ENCODE results near the gene CAPG. TPM values are rescaled to one million over a fixed set of nuclear protein-coding genes. Genes with fewer than 3 reads are reported as not detected.

The CAPG gene
- total RNA-seq, 1 donor from 2014 or later, result 208 TPM

DNA sequence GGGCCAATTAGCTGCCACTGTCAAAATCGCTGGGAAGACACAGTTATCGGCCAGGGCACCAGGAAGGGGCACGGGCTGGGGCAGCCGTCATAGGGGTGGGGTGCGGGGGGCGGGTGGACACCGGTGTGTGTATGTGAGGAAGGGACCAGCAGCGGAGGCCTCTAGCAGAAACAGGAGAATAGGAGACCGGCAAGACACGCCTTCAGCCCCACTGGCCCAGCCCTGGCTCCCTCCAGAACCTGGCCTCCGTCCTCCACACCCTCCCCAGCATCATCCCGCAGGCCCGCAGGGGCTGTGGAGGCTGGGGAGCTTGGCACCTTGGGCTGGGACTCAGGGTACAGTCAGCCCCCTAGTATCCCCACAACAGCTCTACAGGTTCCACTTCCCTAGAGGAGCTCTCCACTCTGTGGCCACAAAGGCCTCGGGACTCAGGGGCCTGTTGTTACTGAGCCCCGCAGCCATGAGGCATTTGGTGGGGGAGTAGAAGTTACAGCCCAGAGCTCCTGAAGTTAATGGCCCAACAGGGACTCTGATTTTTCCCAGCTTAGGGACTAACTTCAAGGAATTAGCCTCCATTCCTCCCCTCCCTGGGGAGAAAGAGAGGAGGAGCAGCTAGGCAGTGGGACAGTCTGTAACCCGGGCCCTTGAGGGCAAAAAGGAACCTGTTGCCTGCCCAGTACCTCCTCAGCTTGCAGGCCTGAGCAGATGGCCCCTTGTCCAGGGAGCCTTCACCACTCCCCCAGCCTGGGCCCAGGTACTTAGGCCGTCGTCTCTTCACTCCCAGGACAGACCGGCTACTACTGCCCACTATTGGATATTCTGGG, 28.2 kb upstream of the CAPG start:
- CTCF ChIA-PET, result interaction anchor here (1.0 to 4.1 kb wide), 2 partner anchors 18 to 113 kb away, joined by 6 to 25 read pairs; no protein-coding TSS in a partner anchor
- POLR2A ChIA-PET, result interaction anchor here (0.6 to 5.3 kb wide), 25 partner anchors 8 to 769 kb away, joined by 3 to 137 read pairs (median 4); partner anchors contain the start of genes ELMOD3, IMMT, MAT2A and RETSAT
- H3K9me3 Mint-ChIP-seq, result no peaks in the 10 kb centered on the region
- DNase-seq, result no peak
- intact Hi-C loops (cut with micrococcal nuclease), result no loop called here
- no peak for ATAC-seq (ENCODE audit: low read depth)
- H3K36me3 Mint-ChIP-seq (ENCODE audit: low read depth), result no peaks in the 10 kb centered on the region
- H3K27me3 Mint-ChIP-seq, result no peaks in the 10 kb centered on the region
- peaks cover 33% of the 10 kb centered on the region for H3K4me1 Mint-ChIP-seq
- H3K4me3 Mint-ChIP-seq, result peak overlapping the region; percentile 87
- H3K27ac Mint-ChIP-seq, result peak overlapping the region; percentile 95
- TF ChIP-seq, protein P1, sequence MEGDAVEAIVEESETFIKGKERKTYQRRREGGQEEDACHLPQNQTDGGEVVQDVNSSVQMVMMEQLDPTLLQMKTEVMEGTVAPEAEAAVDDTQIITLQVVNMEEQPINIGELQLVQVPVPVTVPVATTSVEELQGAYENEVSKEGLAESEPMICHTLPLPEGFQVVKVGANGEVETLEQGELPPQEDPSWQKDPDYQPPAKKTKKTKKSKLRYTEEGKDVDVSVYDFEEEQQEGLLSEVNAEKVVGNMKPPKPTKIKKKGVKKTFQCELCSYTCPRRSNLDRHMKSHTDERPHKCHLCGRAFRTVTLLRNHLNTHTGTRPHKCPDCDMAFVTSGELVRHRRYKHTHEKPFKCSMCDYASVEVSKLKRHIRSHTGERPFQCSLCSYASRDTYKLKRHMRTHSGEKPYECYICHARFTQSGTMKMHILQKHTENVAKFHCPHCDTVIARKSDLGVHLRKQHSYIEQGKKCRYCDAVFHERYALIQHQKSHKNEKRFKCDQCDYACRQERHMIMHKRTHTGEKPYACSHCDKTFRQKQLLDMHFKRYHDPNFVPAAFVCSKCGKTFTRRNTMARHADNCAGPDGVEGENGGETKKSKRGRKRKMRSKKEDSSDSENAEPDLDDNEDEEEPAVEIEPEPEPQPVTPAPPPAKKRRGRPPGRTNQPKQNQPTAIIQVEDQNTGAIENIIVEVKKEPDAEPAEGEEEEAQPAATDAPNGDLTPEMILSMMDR (IDR thresholded peaks at IDR 0.05), result no peak

DNA sequence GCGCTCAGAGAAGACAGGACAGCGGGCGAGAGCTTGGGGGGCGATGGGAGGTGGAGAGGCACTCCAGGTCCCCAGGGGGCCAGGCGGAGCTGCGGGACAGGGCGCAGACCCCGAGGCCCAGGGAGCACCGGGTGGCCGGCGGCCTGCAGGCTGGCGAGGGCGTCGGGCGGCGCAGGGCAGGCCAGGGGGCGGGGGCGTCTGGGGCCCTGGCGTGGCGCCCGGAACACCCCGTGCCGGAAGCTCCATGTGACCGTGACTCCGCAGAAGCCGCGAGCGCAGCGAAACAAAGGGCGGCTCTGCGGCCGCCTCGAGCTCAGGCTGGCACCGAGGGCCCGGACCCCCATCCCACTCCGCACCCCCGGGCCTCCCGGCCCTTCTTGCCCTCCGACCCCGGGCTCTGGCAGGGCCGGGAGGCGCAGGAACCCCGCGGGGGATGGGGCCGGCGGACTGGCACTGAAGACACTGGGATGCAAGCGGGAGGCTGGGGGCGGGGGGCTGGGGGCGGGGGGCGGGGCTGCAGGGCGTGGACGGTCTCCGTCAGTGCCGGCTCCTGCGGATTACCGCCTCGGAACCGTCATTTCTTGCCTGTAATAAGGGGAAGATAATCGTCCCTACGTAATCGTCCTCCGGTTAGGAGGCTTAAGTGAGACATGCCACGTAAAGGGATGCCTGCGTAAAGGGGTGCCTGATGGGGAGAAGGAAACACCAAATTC, 27.5 kb upstream of the CAPG start:
- ATAC-seq (ENCODE audit: low read depth) (peak; percentile 86), DNase-seq (peak; percentile 80)
- Mint-ChIP-seq H3K27ac (peak overlapping the region; percentile 95), H3K27me3 (no peaks in the 10 kb centered on the region), H3K9me3 (no peaks in the 10 kb centered on the region), H3K4me3 (peak overlapping the region; percentile 87), H3K36me3 (ENCODE audit: low read depth) (no peaks in the 10 kb centered on the region), H3K4me1 (peaks cover 33% of the 10 kb centered on the region)
- intact Hi-C loops (cut with micrococcal nuclease), result loop anchor here (1.0 kb wide), 3 partner anchors 19 to 101 kb away; partner anchors contain the start of genes ELMOD3, RETSAT and SH2D6
- ChIA-PET CTCF (interaction anchor here (0.8 to 4.1 kb wide), 4 partner anchors 17 to 199 kb away, joined by 3 to 25 read pairs (median 5); partner anchors contain the start of gene MAT2A), POLR2A (interaction anchor here (0.6 to 5.3 kb wide), 26 partner anchors 9 to 770 kb away, joined by 3 to 137 read pairs (median 4); partner anchors contain the start of genes ELMOD3, IMMT, MAT2A and RETSAT)
- TF ChIP-seq, protein P1 (IDR thresholded peaks at IDR 0.05), result no peak

DNA sequence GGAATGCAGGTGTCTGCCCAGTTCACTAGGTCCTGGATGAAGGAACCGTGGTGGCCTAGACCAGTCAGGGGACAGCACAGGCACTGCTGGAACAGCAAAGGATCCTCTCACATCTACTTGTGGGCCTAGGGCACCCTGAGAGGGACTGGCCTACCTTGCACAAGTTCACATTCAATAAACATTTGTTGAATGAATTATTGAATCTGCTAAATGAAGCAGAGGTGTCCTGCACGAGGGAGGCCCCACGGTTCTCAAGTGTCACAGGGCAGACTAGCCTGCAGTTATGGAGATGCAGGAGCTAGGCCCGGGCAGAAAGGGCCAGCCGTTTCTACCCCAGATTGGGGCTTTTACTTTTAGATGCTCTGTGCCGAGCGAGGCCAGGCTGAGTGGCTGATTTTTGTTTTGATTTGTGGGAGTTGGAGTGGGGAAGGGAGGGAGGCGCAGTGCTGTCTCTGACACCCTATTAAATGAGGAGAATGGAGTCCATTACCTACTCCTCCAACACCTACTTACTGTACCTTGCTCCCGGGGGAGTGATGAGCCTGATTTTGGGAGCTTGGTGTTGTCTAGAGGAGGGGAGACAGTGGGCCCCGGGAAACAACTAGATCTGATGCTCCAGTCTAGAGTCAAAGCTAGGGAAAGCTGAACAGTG, 26.8 kb upstream of the CAPG start:
- Mint-ChIP-seq H3K27ac (peak overlapping the region; percentile 87), H3K4me3 (peak overlapping the region; percentile 80), H3K4me1 (peaks cover 33% of the 10 kb centered on the region), H3K27me3 (no peaks in the 10 kb centered on the region), H3K9me3 (no peaks in the 10 kb centered on the region), H3K36me3 (ENCODE audit: low read depth) (no peaks in the 10 kb centered on the region)
- DNase-seq (no peak), ATAC-seq (ENCODE audit: low read depth) (no peak)
- TF ChIP-seq, protein P1 (IDR thresholded peaks at IDR 0.05), result no peak
- ChIA-PET POLR2A (interaction anchor here (0.6 to 5.3 kb wide), 21 partner anchors 8 to 759 kb away, joined by 3 to 137 read pairs (median 5); partner anchors contain the start of genes ELMOD3, IMMT, MAT2A and RETSAT), CTCF (interaction anchor here (0.8 to 4.1 kb wide), 3 partner anchors 102 to 200 kb away, joined by 3 to 25 read pairs (median 4); partner anchors contain the start of gene MAT2A)
- intact Hi-C loops (cut with micrococcal nuclease), result loop anchor here (1.0 kb wide), 3 partner anchors 19 to 101 kb away; partner anchors contain the start of genes ELMOD3, RETSAT and SH2D6

DNA sequence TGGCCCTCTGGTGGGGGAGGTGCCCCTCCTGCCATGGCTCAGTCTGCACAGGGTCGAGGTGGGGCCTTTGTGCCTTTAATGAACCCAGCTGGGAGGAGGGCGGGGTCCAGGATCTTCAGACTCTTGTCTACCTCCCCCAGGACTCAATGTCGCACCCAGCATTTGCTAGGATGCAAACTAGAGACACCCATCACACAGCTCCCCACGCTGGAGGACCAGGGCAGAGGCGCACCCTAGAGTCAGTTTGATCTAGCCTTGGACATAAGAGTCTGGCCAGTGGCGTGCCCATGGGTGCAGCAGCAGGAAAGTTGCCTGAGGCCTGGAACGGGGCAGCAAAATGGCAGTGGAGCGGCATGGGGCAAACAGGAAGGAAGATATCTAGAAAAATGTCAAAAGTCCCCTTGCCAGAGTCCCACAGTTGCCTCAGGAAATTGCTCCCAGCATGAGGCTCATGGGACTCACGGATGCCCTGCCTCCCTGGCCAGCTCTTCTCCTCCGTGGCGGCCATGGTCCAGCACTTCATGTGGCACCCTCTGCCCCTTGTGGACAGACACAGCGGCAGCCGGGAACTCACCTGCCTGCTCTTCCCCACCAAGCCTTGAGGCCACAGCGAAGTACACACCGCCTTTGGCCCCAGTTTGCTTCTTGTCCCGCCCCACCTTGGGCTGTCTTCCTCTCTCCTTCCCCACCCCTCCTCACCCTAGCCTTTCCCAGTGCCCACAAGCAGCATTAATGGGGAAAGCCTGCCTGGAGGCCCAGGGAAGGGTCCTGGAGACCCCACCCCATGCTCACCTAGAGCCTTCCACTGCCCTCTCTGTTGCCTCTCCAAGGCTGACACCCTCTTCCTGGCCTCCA, 26.0 kb upstream of the CAPG start:
- Mint-ChIP-seq H3K27me3 (no peaks in the 10 kb centered on the region), H3K36me3 (ENCODE audit: low read depth) (no peaks in the 10 kb centered on the region), H3K9me3 (no peaks in the 10 kb centered on the region), H3K4me1 (peaks cover 33% of the 10 kb centered on the region), H3K27ac (peak overlapping the region; percentile 87), H3K4me3 (peak overlapping the region; percentile 80)
- intact Hi-C loops (cut with micrococcal nuclease), result no loop called here
- CTCF ChIA-PET, result interaction anchor here (1.3 to 4.1 kb wide), 2 partner anchors 12 to 115 kb away, joined by 3 to 25 read pairs; no protein-coding TSS in a partner anchor
- DNase-seq (no peak), ATAC-seq (ENCODE audit: low read depth) (no peak)
- TF ChIP-seq, protein P1 (IDR thresholded peaks at IDR 0.05), result no peak
- POLR2A ChIA-PET, result interaction anchor here (0.8 to 5.3 kb wide), 5 partner anchors 17 to 102 kb away, joined by 3 to 137 read pairs (median 13); partner anchors contain the start of genes MAT2A, RETSAT and SH2D6

All from activated B cell treated with CpG ODN at 0.5 μM for 24 hours (primary cell).